DND-41 (cell line): Measurements from ENCODE around the gene AQP9.

Experiments
- ATAC-seq: fragments of 200-7000 bp; cut with Tn5 transposase; 3 replicates; pipeline ENCODE4 v1.9.1; 2021; ENCODE audit warnings: low read depth; ENCODE audit not compliant: insufficient read depth
- DNase-seq: peaks from one replicate; pipeline ENCODE4 v3.0.0-alpha.2; 2020
- H2AFZ ChIP-seq: 2 replicates; pipeline ENCODE4 v1.6.0; 2012; ENCODE audit warnings: low read depth, low read length
- H3K27ac ChIP-seq: 2 replicates; pipeline ENCODE4 v1.5.1; 2012; ENCODE audit warnings: low read length, inconsistent platforms
- H3K27me3 ChIP-seq: fragments of 200-600 bp; sonication (generic); 2 replicates; pipeline ENCODE4 v1.6.0; 2012; ENCODE audit warnings: low read length, mild to moderate bottlenecking, inconsistent platforms; ENCODE audit not compliant: insufficient read depth, poor library complexity
- H3K36me3 ChIP-seq: 2 replicates; pipeline ENCODE4 v1.5.1; 2012; ENCODE audit warnings: low read length, inconsistent platforms; ENCODE audit not compliant: insufficient read depth
- H3K4me1 ChIP-seq: 2 replicates; pipeline ENCODE4 v1.5.1; 2012; ENCODE audit warnings: mild to moderate bottlenecking, low read length; ENCODE audit not compliant: insufficient read depth
- H3K4me2 ChIP-seq: 2 replicates; pipeline ENCODE4 v1.6.0; 2012; ENCODE audit warnings: mild to moderate bottlenecking, moderate library complexity, low read length, inconsistent platforms; ENCODE audit not compliant: insufficient read depth
- H3K4me3 ChIP-seq, 2 experiments: fragments of 200-600 bp in 1 of 2; shearing (Covaris generic) in 1 of 2; 2 replicates each; pipeline ENCODE4 v1.5.1; 2012 to 2016; ENCODE audit warnings: inconsistent platforms in 2 of 2, low read length in 2 of 2, mild to moderate bottlenecking in 2 of 2, low read depth in 1 of 2, moderate library complexity in 1 of 2
- H3K79me2 ChIP-seq: 2 replicates; pipeline ENCODE4 v1.6.0; 2012; ENCODE audit warnings: low read length, inconsistent platforms; ENCODE audit not compliant: insufficient read depth
- H3K9ac ChIP-seq: 2 replicates; pipeline ENCODE4 v1.6.0; 2012; ENCODE audit warnings: low read depth, mild to moderate bottlenecking, inconsistent platforms, low read length, moderate library complexity
- H3K9me3 ChIP-seq: 2 replicates; pipeline ENCODE4 v1.5.1; 2012; ENCODE audit warnings: low read length, moderate library complexity, mild to moderate bottlenecking, inconsistent platforms; ENCODE audit not compliant: insufficient read depth, severe bottlenecking
- H4K20me1 ChIP-seq: 2 replicates; pipeline ENCODE4 v1.6.0; 2012; ENCODE audit warnings: low read length; ENCODE audit not compliant: insufficient read depth
- EZH2 ChIP-seq: IDR thresholded peaks from 3 replicates; pipeline ENCODE4 v1.6.1; 2012; ENCODE audit warnings: borderline replicate concordance, low read depth, mild to moderate bottlenecking, moderate library complexity, low read length, inconsistent platforms; ENCODE audit not compliant: severe bottlenecking
- TF ChIP-seq, protein P1 (sequence below): IDR thresholded peaks from 2 replicates; pipeline ENCODE4 v1.5.1; 2012; ENCODE audit warnings: borderline replicate concordance, low read length, moderate library complexity, mild to moderate bottlenecking; ENCODE audit not compliant: poor library complexity, severe bottlenecking; ENCODE audit errors: extremely low read depth

AQP9 gene

GRCh38 chr15:58159827-58160386 is 21.7 kb downstream of the AQP9 start:
- no peak overlapping the region for H3K4me2 ChIP-seq
- H3K27me3 ChIP-seq = peaks cover 11% of the 10 kb centered on the region
- H2AFZ ChIP-seq = no peak overlapping the region
- no peaks in the 10 kb centered on the region for H3K79me2 ChIP-seq
- H3K4me1 ChIP-seq = no peaks in the 10 kb centered on the region
- no peak overlapping the region for H3K27ac ChIP-seq
- H4K20me1 ChIP-seq = no peaks in the 10 kb centered on the region
- no peaks in the 10 kb centered on the region for H3K9me3 ChIP-seq
- TF ChIP-seq EZH2 = no peak
- TF ChIP-seq, protein P1, sequence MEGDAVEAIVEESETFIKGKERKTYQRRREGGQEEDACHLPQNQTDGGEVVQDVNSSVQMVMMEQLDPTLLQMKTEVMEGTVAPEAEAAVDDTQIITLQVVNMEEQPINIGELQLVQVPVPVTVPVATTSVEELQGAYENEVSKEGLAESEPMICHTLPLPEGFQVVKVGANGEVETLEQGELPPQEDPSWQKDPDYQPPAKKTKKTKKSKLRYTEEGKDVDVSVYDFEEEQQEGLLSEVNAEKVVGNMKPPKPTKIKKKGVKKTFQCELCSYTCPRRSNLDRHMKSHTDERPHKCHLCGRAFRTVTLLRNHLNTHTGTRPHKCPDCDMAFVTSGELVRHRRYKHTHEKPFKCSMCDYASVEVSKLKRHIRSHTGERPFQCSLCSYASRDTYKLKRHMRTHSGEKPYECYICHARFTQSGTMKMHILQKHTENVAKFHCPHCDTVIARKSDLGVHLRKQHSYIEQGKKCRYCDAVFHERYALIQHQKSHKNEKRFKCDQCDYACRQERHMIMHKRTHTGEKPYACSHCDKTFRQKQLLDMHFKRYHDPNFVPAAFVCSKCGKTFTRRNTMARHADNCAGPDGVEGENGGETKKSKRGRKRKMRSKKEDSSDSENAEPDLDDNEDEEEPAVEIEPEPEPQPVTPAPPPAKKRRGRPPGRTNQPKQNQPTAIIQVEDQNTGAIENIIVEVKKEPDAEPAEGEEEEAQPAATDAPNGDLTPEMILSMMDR = no peak
- no peak overlapping the region for H3K9ac ChIP-seq
- H3K4me3 ChIP-seq = no peak overlapping the region
- no peak for DNase-seq
- H3K36me3 ChIP-seq = no peaks in the 10 kb centered on the region
- ATAC-seq = no peak

DNA sequence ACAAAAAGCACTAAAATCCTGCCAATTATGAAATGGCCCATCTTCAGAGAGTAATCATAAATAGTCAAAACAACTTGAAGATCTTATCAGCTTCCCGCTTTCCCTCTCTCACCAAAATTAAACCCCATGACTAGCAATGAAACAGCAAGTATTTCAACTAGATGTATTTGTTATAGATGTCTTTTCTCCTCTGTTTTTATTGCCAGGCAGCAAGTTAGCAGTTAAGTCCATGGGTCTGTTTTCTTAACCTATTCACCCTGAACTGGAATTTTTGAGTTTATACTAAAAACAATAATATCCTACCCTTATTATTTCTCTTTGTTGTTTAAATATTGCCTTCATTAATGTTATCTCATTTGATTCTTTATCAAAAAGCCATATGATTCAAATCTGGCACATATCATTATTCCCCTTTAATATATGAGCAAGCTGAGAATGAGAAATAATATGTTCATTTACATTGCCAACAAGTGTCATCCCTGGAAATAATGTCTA is 23.3 kb downstream of the AQP9 start:
- DNase-seq (no peak), ATAC-seq (no peak)
- no peak overlapping the region for H3K4me2 ChIP-seq
- H3K27ac ChIP-seq = no peak overlapping the region
- peaks cover 16% of the 10 kb centered on the region for H3K27me3 ChIP-seq
- TF ChIP-seq, protein P1 = no peak
- no peak for TF ChIP-seq EZH2
- no peaks in the 10 kb centered on the region for H4K20me1 ChIP-seq
- H3K4me3 ChIP-seq = no peak overlapping the region
- H2AFZ ChIP-seq = no peak overlapping the region
- no peaks in the 10 kb centered on the region for H3K36me3 ChIP-seq
- H3K79me2 ChIP-seq = no peaks in the 10 kb centered on the region
- no peaks in the 10 kb centered on the region for H3K4me1 ChIP-seq
- no peak overlapping the region for H3K9ac ChIP-seq
- no peaks in the 10 kb centered on the region for H3K9me3 ChIP-seq

GRCh38 chr15:58163985-58164384 is 25.8 kb downstream of the AQP9 start:
- Histone ChIP-seq H3K79me2 (no peaks in the 10 kb centered on the region), H3K9me3 (no peaks in the 10 kb centered on the region), H3K4me1 (no peaks in the 10 kb centered on the region), H3K27ac (no peak overlapping the region), H2AFZ (no peak overlapping the region), H3K9ac (no peak overlapping the region), H3K4me2 (no peak overlapping the region), H3K36me3 (no peaks in the 10 kb centered on the region), H3K27me3 (peaks cover 28% of the 10 kb centered on the region), H3K4me3 (no peak overlapping the region), H4K20me1 (no peaks in the 10 kb centered on the region)
- DNase-seq = no peak
- no peak for ATAC-seq
- TF ChIP-seq EZH2 = no peak
- TF ChIP-seq, protein P1 = no peak
